Measurements from ENCODE around the gene ARMC7.

GRCh38 chr17:75118307-75118706 is 8.5 kb downstream of the ARMC7 start:
- TF ChIP-seq CTCF (conservative IDR thresholded peaks at IDR 0.05 in 1 of 2, IDR thresholded peaks at IDR 0.05 in 1 of 2; ENCODE audit: extremely low read depth in 1 of 2, insufficient read depth in 1 of 2, low read depth in 1 of 2, low read length in 2 of 2), result no peak
- TF ChIP-seq EZH2 (IDR thresholded peaks at IDR 0.05; ENCODE audit: borderline replicate concordance, low read length), result no peak
